Mucosa of descending colon (tissue), 3 donors: ENCODE measurements around the gene KSR2. TPM values are rescaled to one million over a fixed set of nuclear protein-coding genes. Genes with fewer than 3 reads are reported as not detected.

Experiments
- ATAC-seq: fragments of 200-7000 bp; cut with Tn5 transposase; one replicate; pipeline ENCODE4 v1.9.1; 2020; ENCODE audit warnings: mild to moderate bottlenecking, moderate library complexity
- DNase-seq, 3 donors: peaks; one replicate each; pipeline ENCODE4 v3.0.0-alpha.2; 2020
- H3K36me3 ChIP-seq: fragments of 200-600 bp; one replicate; pipeline ENCODE4 v1.8.0; 2021; ENCODE audit warnings: low read depth, mild to moderate bottlenecking
- H3K4me1 ChIP-seq: fragments of 200-600 bp; one replicate; pipeline ENCODE4 v1.8.0; 2021; ENCODE audit warnings: low read depth, mild to moderate bottlenecking
- H3K4me3 ChIP-seq: fragments of 200-600 bp; one replicate; pipeline ENCODE4 v1.8.0; 2021; ENCODE audit warnings: mild to moderate bottlenecking
- H3K9me3 ChIP-seq: fragments of 200-600 bp; one replicate; pipeline ENCODE4 v1.8.0; 2021; ENCODE audit warnings: mild to moderate bottlenecking
- intact Hi-C, 2 donors: fragments of 100-400 bp; cut with DNase I in 1 of 2; cut with micrococcal nuclease in 1 of 2; formaldehyde crosslinking; loops; one replicate each; pipeline versions ENCODE4 v1.11.0 to v1.11.1; 2022; cut with DNase I, micrococcal nuclease
- total RNA-seq, 3 donors: library from RNA; stranded (reverse); fragmentation: NEBNext Ultra II Directional in 2 of 3; extraction: Animal tissue kit (Norgen Biotek cat#: 25700) in 2 of 3; gene quantifications; one replicate each; pipeline versions ENCODE4 v1.2.1 to v1.2.4, GENCODE V29; 2021 to 2023
- TF ChIP-seq, protein P1 (sequence below): fragments of 200-600 bp; IDR thresholded peaks from one replicate; pipeline ENCODE4 v1.8.0; 2022; ENCODE audit warnings: antibody characterized with exemption, mild to moderate bottlenecking
- donor health status: DM: no; HTN: no; CAD: no; lungs with moderate emphysema.
- donor health status: DM: no; HTN: no; CAD: no.
- donor health status: DM: no; HTN: yes; CAD: no.

The KSR2 gene
- total RNA-seq, 3 donors from 2014 or later = 1.4 to 2.8 (median 2.5) TPM

GRCh38 chr12:117797202-117797601 lies 171.6 kb downstream of the KSR2 start:
- Histone ChIP-seq H3K36me3 (no peaks in the 10 kb centered on the region), H3K9me3 (no peaks in the 10 kb centered on the region), H3K4me3 (no peak overlapping the region), H3K4me1 (no peaks in the 10 kb centered on the region)
- no peak for ATAC-seq
- TF ChIP-seq, protein P1, sequence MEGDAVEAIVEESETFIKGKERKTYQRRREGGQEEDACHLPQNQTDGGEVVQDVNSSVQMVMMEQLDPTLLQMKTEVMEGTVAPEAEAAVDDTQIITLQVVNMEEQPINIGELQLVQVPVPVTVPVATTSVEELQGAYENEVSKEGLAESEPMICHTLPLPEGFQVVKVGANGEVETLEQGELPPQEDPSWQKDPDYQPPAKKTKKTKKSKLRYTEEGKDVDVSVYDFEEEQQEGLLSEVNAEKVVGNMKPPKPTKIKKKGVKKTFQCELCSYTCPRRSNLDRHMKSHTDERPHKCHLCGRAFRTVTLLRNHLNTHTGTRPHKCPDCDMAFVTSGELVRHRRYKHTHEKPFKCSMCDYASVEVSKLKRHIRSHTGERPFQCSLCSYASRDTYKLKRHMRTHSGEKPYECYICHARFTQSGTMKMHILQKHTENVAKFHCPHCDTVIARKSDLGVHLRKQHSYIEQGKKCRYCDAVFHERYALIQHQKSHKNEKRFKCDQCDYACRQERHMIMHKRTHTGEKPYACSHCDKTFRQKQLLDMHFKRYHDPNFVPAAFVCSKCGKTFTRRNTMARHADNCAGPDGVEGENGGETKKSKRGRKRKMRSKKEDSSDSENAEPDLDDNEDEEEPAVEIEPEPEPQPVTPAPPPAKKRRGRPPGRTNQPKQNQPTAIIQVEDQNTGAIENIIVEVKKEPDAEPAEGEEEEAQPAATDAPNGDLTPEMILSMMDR = no peak
- intact Hi-C loops = no loop called here
- DNase-seq = no peak

GRCh38 chr12:117792877-117793424 lies 175.8 kb downstream of the KSR2 start:
- no peak overlapping the region for H3K4me3 ChIP-seq
- no peaks in the 10 kb centered on the region for H3K36me3 ChIP-seq
- no peak for DNase-seq
- no peaks in the 10 kb centered on the region for H3K4me1 ChIP-seq
- TF ChIP-seq, protein P1 = no peak
- ATAC-seq = no peak
- H3K9me3 ChIP-seq = no peaks in the 10 kb centered on the region
- intact Hi-C loops = no loop called here

- H3K36me3 ChIP-seq = no peaks in the 10 kb centered on the region
- no peaks in the 10 kb centered on the region for H3K4me1 ChIP-seq
- TF ChIP-seq, protein P1 = no peak
- intact Hi-C loops = no loop called here
- no peak overlapping the region for H3K4me3 ChIP-seq
- no peak for ATAC-seq
- no peak for DNase-seq
- H3K9me3 ChIP-seq = no peaks in the 10 kb centered on the region
Measured at GRCh38 chr12:117792471-117792870, 176.3 kb downstream of the KSR2 start.

DNA sequence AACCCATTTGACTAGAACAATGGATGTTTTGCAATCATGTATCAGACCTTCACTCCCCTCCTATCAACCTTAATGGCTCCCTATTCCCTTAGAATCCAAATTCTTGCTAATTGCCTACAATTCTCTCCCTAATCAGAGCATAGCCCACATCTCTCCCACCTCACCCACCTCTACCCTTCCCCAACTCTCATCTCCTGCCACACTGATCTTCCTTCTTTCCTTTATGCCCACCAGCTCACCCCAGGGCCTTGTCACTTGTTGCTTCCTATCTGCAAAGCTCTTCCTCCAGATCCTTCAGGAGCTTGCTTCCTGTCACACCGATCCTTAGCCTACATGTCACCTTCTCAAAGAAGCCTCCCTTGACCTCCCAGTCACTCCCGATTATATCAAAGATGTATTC lies 177.8 kb downstream of the KSR2 start:
- no peaks in the 10 kb centered on the region for H3K9me3 ChIP-seq
- H3K36me3 ChIP-seq = no peaks in the 10 kb centered on the region
- no peak overlapping the region for H3K4me3 ChIP-seq
- DNase-seq (no peak), ATAC-seq (no peak)
- no peaks in the 10 kb centered on the region for H3K4me1 ChIP-seq
- intact Hi-C loops = no loop called here
- TF ChIP-seq, protein P1 = no peak

- TF ChIP-seq, protein P1 = no peak
- H3K4me1 ChIP-seq = no peaks in the 10 kb centered on the region
Measured at GRCh38 chr12:117790198-117790597, 178.6 kb downstream of the KSR2 start.

More at GRCh38 chr12:117790198-117790597, 178.6 kb downstream of the KSR2 start:
- intact Hi-C loops = no loop called here
- DNase-seq (no peak), ATAC-seq (no peak)
- Histone ChIP-seq H3K36me3 (no peaks in the 10 kb centered on the region), H3K9me3 (no peaks in the 10 kb centered on the region), H3K4me3 (no peak overlapping the region)
